ENCODE results near the gene OR6B3.
"Not testable (repeated sequence)": the region's sequence is repeated elsewhere in the genome, so short reads cannot be mapped to it uniquely, and the experiment has no call there.

Gene OR6B3

GRCh38 chr2:240050278-240050677 lies 3.0 kb downstream of the OR6B3 start:
- no peak for DNase-seq
- in situ Hi-C loops (cut with MboI; ENCODE audit: low pct_unique_long_range_greater_than_20kb, low sequenced_read_pairs) = no loop called here

- in situ Hi-C loops (cut with MboI; ENCODE audit: low pct_unique_long_range_greater_than_20kb, low sequenced_read_pairs) = no loop called here
- DNase-seq = no peak
These were observed 5.1 kb downstream of the OR6B3 start for GRCh38 chr2:240048237-240048636.

- DNase-seq = no peak
- in situ Hi-C loops (cut with MboI; ENCODE audit: low pct_unique_long_range_greater_than_20kb, low sequenced_read_pairs) = no loop called here
These were observed 8.2 kb downstream of the OR6B3 start for GRCh38 chr2:240045098-240045497.

- in situ Hi-C loops (cut with MboI; ENCODE audit: low pct_unique_long_range_greater_than_20kb, low sequenced_read_pairs); DNase-seq: not testable (repeated sequence)
These were observed 9.2 kb downstream of the OR6B3 start for GRCh38 chr2:240044096-240044495.

- in situ Hi-C loops (cut with MboI; ENCODE audit: low pct_unique_long_range_greater_than_20kb, low sequenced_read_pairs) = no loop called here
- no peak for DNase-seq
These were observed 9.9 kb downstream of the OR6B3 start for GRCh38 chr2:240043279-240043989.

GRCh38 chr2:240042740-240043139 lies 10.6 kb downstream of the OR6B3 start:
- in situ Hi-C loops (cut with MboI; ENCODE audit: low pct_unique_long_range_greater_than_20kb, low sequenced_read_pairs) = no loop called here
- DNase-seq = no peak

GRCh38 chr2:240041363-240041762 lies 12.0 kb downstream of the OR6B3 start:
- DNase-seq = no peak
- in situ Hi-C loops (cut with MboI; ENCODE audit: low pct_unique_long_range_greater_than_20kb, low sequenced_read_pairs) = no loop called here

GRCh38 chr2:240037358-240037757 lies 16.0 kb downstream of the OR6B3 start:
- DNase-seq = no peak
- in situ Hi-C loops (cut with MboI; ENCODE audit: low pct_unique_long_range_greater_than_20kb, low sequenced_read_pairs) = no loop called here

- in situ Hi-C loops (cut with MboI; ENCODE audit: low pct_unique_long_range_greater_than_20kb, low sequenced_read_pairs) = no loop called here
These were observed 20.0 kb downstream of the OR6B3 start for GRCh38 chr2:240033330-240033678.

GRCh38 chr2:240032406-240033329 lies 20.7 kb downstream of the OR6B3 start:
- in situ Hi-C loops (cut with MboI; ENCODE audit: low pct_unique_long_range_greater_than_20kb, low sequenced_read_pairs) = no loop called here
- no peak for DNase-seq

More at GRCh38 chr2:240033330-240033678, 20.0 kb downstream of the OR6B3 start:
- DNase-seq = no peak

GRCh38 chr2:240030379-240031094 lies 22.8 kb downstream of the OR6B3 start, which contains the start of gene OR6B2:
Gene OR6B2, minus strand, starts transcription at chr2:240030429. Its CDS starts 0 bp downstream, at chr2:240030429.
- DNase-seq = no peak
- in situ Hi-C loops (cut with MboI; ENCODE audit: low pct_unique_long_range_greater_than_20kb, low sequenced_read_pairs) = no loop called here

- peak; percentile 26 for DNase-seq
- in situ Hi-C loops (cut with MboI; ENCODE audit: low pct_unique_long_range_greater_than_20kb, low sequenced_read_pairs) = no loop called here
These were observed 28.6 kb downstream of the OR6B3 start for GRCh38 chr2:240024766-240025165.

- DNase-seq = no peak
- in situ Hi-C loops (cut with MboI; ENCODE audit: low pct_unique_long_range_greater_than_20kb, low sequenced_read_pairs) = no loop called here
These were observed 29.5 kb downstream of the OR6B3 start for GRCh38 chr2:240023792-240024191.

- in situ Hi-C loops (cut with MboI; ENCODE audit: low pct_unique_long_range_greater_than_20kb, low sequenced_read_pairs) = no loop called here
- peak; percentile 74 for DNase-seq
These were observed 31.7 kb downstream of the OR6B3 start for GRCh38 chr2:240021488-240022104.

GRCh38 chr2:240018071-240018750 lies 35.1 kb downstream of the OR6B3 start:
- in situ Hi-C loops (cut with MboI; ENCODE audit: low pct_unique_long_range_greater_than_20kb, low sequenced_read_pairs) = no loop called here
- no peak for DNase-seq

GRCh38 chr2:240014327-240014726 lies 39.0 kb downstream of the OR6B3 start:
- no peak for DNase-seq
- in situ Hi-C loops (cut with MboI; ENCODE audit: low pct_unique_long_range_greater_than_20kb, low sequenced_read_pairs) = no loop called here

- peak; percentile 5 for DNase-seq
- in situ Hi-C loops (cut with MboI; ENCODE audit: low pct_unique_long_range_greater_than_20kb, low sequenced_read_pairs) = no loop called here
These were observed 40.0 kb downstream of the OR6B3 start for GRCh38 chr2:240013343-240013742.

- no peak for DNase-seq
- in situ Hi-C loops (cut with MboI; ENCODE audit: low pct_unique_long_range_greater_than_20kb, low sequenced_read_pairs) = no loop called here
These were observed 50.3 kb downstream of the OR6B3 start for GRCh38 chr2:240002983-240003382.

- no peak for DNase-seq
- in situ Hi-C loops (cut with MboI; ENCODE audit: low pct_unique_long_range_greater_than_20kb, low sequenced_read_pairs) = no loop called here
These were observed 52.6 kb downstream of the OR6B3 start for GRCh38 chr2:240000671-240001070.

Data from KBM-7 (cell line).